Kidney (tissue), 14 donors: ENCODE results near the gene RNASE13. TPM values are rescaled to one million over a fixed set of nuclear protein-coding genes. Genes with fewer than 3 reads are reported as not detected.

Experiments used
- DNase-seq, 5 donors: peaks; one replicate each; pipeline ENCODE4 v3.0.0-alpha.2; 2013 to 2020
- FAIRE-seq: peaks from 2 replicates; lab custom pipeline; 2012; peaks lifted over from hg19 to GRCh38; lab: Jason Lieb, UNC
- H3K27ac ChIP-seq, 2 donors: one replicate each; pipeline ENCODE4 v1.7.0; 2013; ENCODE audit warnings: low read depth in 2 of 2, low read length in 2 of 2, inconsistent platforms in 1 of 2
- H3K27me3 ChIP-seq: one replicate; pipeline ENCODE4 v1.7.1; 2013; ENCODE audit warnings: low read length, inconsistent platforms; ENCODE audit not compliant: control insufficient read depth, insufficient read depth
- H3K36me3 ChIP-seq, 3 donors: one replicate each; pipeline versions ENCODE4 v1.7.0 to v1.7.1; 2013; ENCODE audit warnings: low read length in 3 of 3, control low read depth in 1 of 3, inconsistent platforms in 1 of 3; ENCODE audit not compliant: insufficient read depth in 3 of 3, control insufficient read depth in 2 of 3
- H3K4me1 ChIP-seq, 3 donors: one replicate each; pipeline versions ENCODE4 v1.7.0 to v1.7.1; 2013; ENCODE audit warnings: low read length in 3 of 3, inconsistent platforms in 1 of 3, low read depth in 1 of 3; ENCODE audit not compliant: control insufficient read depth in 2 of 3, insufficient read depth in 2 of 3
- H3K4me3 ChIP-seq, 3 donors: one replicate each; pipeline versions ENCODE4 v1.7.0 to v1.8.1; 2013; ENCODE audit warnings: low read length in 3 of 3, control low read depth in 1 of 3, inconsistent platforms in 1 of 3
- H3K9ac ChIP-seq, 3 donors: one replicate each; pipeline versions ENCODE4 v1.7.0 to v1.7.1; 2013; ENCODE audit warnings: low read length in 3 of 3, control low read depth in 1 of 3, inconsistent platforms in 1 of 3
- H3K9me3 ChIP-seq, 3 donors: one replicate each; pipeline versions ENCODE4 v1.7.0 to v1.7.1; 2013; ENCODE audit warnings: low read length in 3 of 3, control low read depth in 1 of 3, inconsistent platforms in 1 of 3; ENCODE audit not compliant: control insufficient read depth in 2 of 3, insufficient read depth in 1 of 3
- intact Hi-C: fragments of 100-400 bp; cut with DNase I; formaldehyde crosslinking; loops from one replicate; pipeline ENCODE4 v1.11.1; 2022
- polyA plus RNA-seq: library from polyadenylated mRNA; stranded (reverse); fragments of 350-450 nt; fragmentation: Illumina TruSeq; extraction: RNeasy Lipid Tissue Mini Kit (QIAGEN cat#74804); gene quantifications from one replicate; pipeline ENCODE4 v1.2.3, GENCODE V29; 2014; ENCODE audit warnings: low read depth, low replicate concordance; ENCODE audit not compliant: insufficient read depth
- total RNA-seq: library from RNA; stranded (reverse); fragmentation: NEBNext Ultra II Directional; extraction: Animal tissue kit (Norgen Biotek cat#: 25700); gene quantifications from one replicate; pipeline ENCODE4 v1.2.1, GENCODE V29; 2021
- TF ChIP-seq, protein P1 (sequence below): IDR thresholded peaks from 3 replicates; pipeline ENCODE4 v1.5.1; 2012; ENCODE audit warnings: mild to moderate bottlenecking, moderate library complexity, borderline replicate concordance; ENCODE audit not compliant: insufficient read depth; ENCODE audit errors: extremely low read depth
- donor health status: control.
- donor health status: control.
- donor health status: control.
- donor health status: control.
- donor health status: control.
- donor health status: DM: yes; HTN: yes; CAD: no.
- donor health status: Normal renal cell carcinoma (clear cell type).

RNASE13 gene
- total and polyA plus RNA-seq, 2 donors from 2014 or later = not detected

DNA sequence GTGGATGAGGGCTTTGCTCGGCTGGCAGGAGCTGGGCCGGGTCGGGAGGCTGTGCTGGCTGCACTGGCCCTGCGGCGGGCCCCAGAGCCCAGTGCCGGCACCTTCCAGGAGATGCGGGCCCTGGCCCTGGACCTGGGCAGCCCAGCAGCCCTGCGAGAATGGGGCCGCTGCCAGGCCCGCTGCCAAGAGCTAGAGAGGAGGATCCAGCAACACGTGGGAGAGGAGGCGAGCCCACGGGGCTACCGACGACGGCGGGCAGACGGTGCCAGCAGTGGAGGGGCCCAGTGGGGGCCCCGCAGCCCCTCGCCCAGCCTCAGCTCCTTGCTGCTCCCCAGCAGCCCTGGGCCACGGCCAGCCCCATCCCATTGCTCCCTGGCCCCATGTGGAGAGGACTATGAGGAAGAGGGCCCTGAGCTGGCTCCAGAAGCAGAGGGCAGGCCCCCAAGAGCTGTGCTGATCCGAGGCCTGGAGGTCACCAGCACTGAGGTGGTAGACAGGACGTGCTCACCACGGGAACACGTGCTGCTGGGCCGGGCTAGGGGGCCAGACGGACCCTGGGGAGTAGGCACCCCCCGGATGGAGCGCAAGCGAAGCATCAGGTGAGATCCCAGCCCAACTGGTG is 47.0 kb upstream of the RNASE13 start:
- FAIRE-seq = no peak
- H3K4me3 ChIP-seq = no peak overlapping the region
- intact Hi-C loops = loop anchor here (10.0 kb wide), 1 partner anchor 67 kb away; no protein-coding TSS in a partner anchor
- H3K9me3 ChIP-seq = no peaks in the 10 kb centered on the region
- peaks cover 16 to 63% (median 27%) of the 10 kb centered on the region in 3 donors for H3K36me3 ChIP-seq
- TF ChIP-seq, protein P1, sequence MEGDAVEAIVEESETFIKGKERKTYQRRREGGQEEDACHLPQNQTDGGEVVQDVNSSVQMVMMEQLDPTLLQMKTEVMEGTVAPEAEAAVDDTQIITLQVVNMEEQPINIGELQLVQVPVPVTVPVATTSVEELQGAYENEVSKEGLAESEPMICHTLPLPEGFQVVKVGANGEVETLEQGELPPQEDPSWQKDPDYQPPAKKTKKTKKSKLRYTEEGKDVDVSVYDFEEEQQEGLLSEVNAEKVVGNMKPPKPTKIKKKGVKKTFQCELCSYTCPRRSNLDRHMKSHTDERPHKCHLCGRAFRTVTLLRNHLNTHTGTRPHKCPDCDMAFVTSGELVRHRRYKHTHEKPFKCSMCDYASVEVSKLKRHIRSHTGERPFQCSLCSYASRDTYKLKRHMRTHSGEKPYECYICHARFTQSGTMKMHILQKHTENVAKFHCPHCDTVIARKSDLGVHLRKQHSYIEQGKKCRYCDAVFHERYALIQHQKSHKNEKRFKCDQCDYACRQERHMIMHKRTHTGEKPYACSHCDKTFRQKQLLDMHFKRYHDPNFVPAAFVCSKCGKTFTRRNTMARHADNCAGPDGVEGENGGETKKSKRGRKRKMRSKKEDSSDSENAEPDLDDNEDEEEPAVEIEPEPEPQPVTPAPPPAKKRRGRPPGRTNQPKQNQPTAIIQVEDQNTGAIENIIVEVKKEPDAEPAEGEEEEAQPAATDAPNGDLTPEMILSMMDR = no peak
- H3K4me1 ChIP-seq = no peaks in the 10 kb centered on the region
- DNase-seq = no peak
- H3K27me3 ChIP-seq = no peaks in the 10 kb centered on the region
- H3K27ac ChIP-seq = no peak overlapping the region
- no peak overlapping the region for H3K9ac ChIP-seq

DNA sequence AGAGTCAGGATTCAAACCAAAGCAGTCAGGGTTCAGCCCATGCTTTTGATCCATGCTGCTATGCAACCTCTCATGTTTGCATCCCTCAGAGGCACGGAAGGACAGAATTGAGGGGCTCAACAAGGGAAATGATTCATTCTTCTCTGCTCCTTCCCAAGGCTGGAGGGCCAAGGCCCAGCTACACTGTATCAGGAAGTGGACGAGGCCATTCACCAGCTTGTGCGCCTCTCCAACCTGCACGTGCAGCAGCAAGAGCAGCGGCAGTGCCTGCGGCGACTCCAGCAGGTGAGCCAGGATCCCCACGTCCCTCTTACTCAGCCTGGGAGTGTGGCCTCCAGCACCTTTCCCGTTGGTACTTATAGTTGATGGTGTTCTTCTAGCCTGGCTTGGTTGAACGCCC is 44.1 kb upstream of the RNASE13 start:
- Histone ChIP-seq H3K4me1 (no peaks in the 10 kb centered on the region), H3K9ac (no peak overlapping the region), H3K27me3 (no peaks in the 10 kb centered on the region), H3K9me3 (no peaks in the 10 kb centered on the region), H3K36me3 (peaks cover 23 to 55% (median 27%) of the 10 kb centered on the region in 3 donors), H3K27ac (no peak overlapping the region), H3K4me3 (no peak overlapping the region)
- intact Hi-C loops = no loop called here
- FAIRE-seq = no peak
- no peak for DNase-seq
- TF ChIP-seq, protein P1 = no peak

DNA sequence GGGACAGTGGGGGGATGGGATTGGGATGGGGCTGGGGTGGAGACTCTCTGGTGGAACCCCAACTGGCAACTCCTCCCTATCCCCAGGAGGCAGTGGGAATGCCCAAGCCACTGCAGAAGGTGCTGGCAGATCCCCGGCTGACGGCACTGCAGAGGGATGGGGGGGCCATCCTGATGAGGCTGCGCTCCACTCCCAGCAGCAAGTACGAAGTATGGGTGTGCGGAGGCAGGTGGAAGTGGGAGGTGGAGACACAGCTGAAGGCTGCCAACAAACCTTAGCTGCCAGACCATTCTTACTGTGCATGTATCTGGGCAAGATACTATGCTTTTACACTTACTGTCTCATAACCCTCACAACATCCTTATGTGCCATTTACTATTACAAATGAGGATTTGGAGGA is 43.7 kb upstream of the RNASE13 start:
- H3K27me3 ChIP-seq = no peaks in the 10 kb centered on the region
- intact Hi-C loops = no loop called here
- no peak overlapping the region for H3K4me3 ChIP-seq
- TF ChIP-seq, protein P1 = no peak
- H3K4me1 ChIP-seq = peaks cover 0 to 1% (median 0%) of the 10 kb centered on the region in 3 donors
- H3K27ac ChIP-seq = no peak overlapping the region
- DNase-seq (no peak), FAIRE-seq (no peak)
- H3K36me3 ChIP-seq = peaks cover 23 to 55% (median 30%) of the 10 kb centered on the region in 3 donors
- H3K9me3 ChIP-seq = no peaks in the 10 kb centered on the region
- H3K9ac ChIP-seq = no peak overlapping the region

DNA sequence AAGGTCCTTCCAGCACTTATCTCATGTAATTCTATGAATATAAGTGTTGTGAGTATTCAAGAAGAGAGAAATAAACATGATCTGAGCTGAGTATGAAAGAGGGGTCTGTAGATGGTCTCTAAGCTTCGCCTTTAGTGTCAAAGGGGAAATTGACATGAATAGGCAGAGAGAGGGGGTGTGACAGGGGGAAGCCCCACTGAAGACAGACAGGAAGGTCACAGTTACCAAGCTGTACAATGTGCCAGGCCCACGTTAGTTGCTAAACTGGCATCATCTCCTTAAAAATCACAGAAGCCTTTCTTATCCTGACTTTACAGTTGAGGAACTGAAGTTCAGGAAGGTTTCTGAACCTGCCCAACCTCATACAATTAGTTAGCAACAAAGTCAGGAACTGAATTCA is 43.1 kb upstream of the RNASE13 start:
- Histone ChIP-seq H3K4me1 (peaks cover 0 to 3% (median 0%) of the 10 kb centered on the region in 3 donors), H3K27ac (no peak overlapping the region), H3K9ac (no peak overlapping the region), H3K36me3 (peaks cover 23 to 56% (median 32%) of the 10 kb centered on the region in 3 donors), H3K27me3 (no peaks in the 10 kb centered on the region), H3K4me3 (no peak overlapping the region), H3K9me3 (no peaks in the 10 kb centered on the region)
- intact Hi-C loops = no loop called here
- DNase-seq (no peak), FAIRE-seq (no peak)
- TF ChIP-seq, protein P1 = no peak
